Neural progenitor cell (in vitro differentiated cells): Measurements from ENCODE around the gene DUOXA2. TPM values are rescaled to one million over a fixed set of nuclear protein-coding genes. Genes with fewer than 3 reads are reported as not detected.

ENCODE experiments used
- DNase-seq: peaks from one replicate; pipeline ENCODE4 v3.0.0-alpha.2; 2016; ENCODE audit warnings: low spot score
- H2AFZ ChIP-seq: fragments of 200-600 bp; sonication (generic); replicated peaks from 2 replicates; pipeline ENCODE4 v1.6.1; 2016; ENCODE audit warnings: antibody characterized with exemption
- H3F3A ChIP-seq: fragments of 200-600 bp; sonication (generic); 2 replicates; pipeline ENCODE4 v1.6.1; 2016; ENCODE audit warnings: antibody characterized with exemption, low read depth
- H3K27ac ChIP-seq: fragments of 200-600 bp; sonication (generic); 2 replicates; pipeline ENCODE4 v1.5.1; 2016; ENCODE audit warnings: mild to moderate bottlenecking
- H3K27me3 ChIP-seq: fragments of 200-600 bp; sonication (generic); 2 replicates; pipeline ENCODE4 v1.6.1; 2016; ENCODE audit warnings: mild to moderate bottlenecking, moderate library complexity
- H3K36me3 ChIP-seq: fragments of 200-600 bp; sonication (generic); 2 replicates; pipeline ENCODE4 v1.5.1; 2016
- H3K4me1 ChIP-seq: fragments of 200-600 bp; sonication (generic); 2 replicates; pipeline ENCODE4 v1.6.1; 2016; ENCODE audit warnings: mixed run types
- H3K4me2 ChIP-seq: fragments of 200-600 bp; sonication (generic); 2 replicates; pipeline ENCODE4 v1.6.1; 2016
- H3K4me3 ChIP-seq: fragments of 200-600 bp; sonication (generic); 2 replicates; pipeline ENCODE4 v1.5.1; 2016
- H3K79me2 ChIP-seq: fragments of 200-600 bp; sonication (generic); 2 replicates; pipeline ENCODE4 v1.6.1; 2016; ENCODE audit warnings: low read depth
- H3K9ac ChIP-seq: fragments of 200-600 bp; sonication (generic); 2 replicates; pipeline ENCODE4 v1.6.1; 2016
- H3K9me3 ChIP-seq: fragments of 200-600 bp; sonication (generic); 2 replicates; pipeline ENCODE4 v1.5.1; 2016; ENCODE audit warnings: low read depth
- H4K20me1 ChIP-seq: fragments of 200-600 bp; sonication (generic); 2 replicates; pipeline ENCODE4 v1.6.1; 2016; ENCODE audit warnings: low read depth
- H3K27ac Mint-ChIP-seq: 3 replicates; pipeline ENCODE4 v1.8.0; 2021; ENCODE audit warnings: mixed read lengths
- H3K27me3 Mint-ChIP-seq: 2 replicates; pipeline ENCODE4 v1.8.0; 2022; ENCODE audit warnings: low read depth, mild to moderate bottlenecking, inconsistent platforms, moderate library complexity, mixed read lengths; ENCODE audit not compliant: insufficient read depth
- H3K36me3 Mint-ChIP-seq: 3 replicates; pipeline ENCODE4 v1.8.0; 2021; ENCODE audit warnings: mixed read lengths
- H3K4me1 Mint-ChIP-seq: 3 replicates; pipeline ENCODE4 v1.8.0; 2021; ENCODE audit warnings: mixed read lengths
- H3K4me3 Mint-ChIP-seq: 3 replicates; pipeline ENCODE4 v1.8.0; 2021; ENCODE audit warnings: mild to moderate bottlenecking, moderate library complexity, mixed read lengths
- H3K9me3 Mint-ChIP-seq: 3 replicates; pipeline ENCODE4 v1.8.0; 2020; ENCODE audit warnings: mixed read lengths
- CTCF ChIP-seq: fragments of 200-600 bp; sonication (generic); IDR thresholded peaks from 2 replicates; pipeline ENCODE4 v1.5.1; 2017; ENCODE audit warnings: antibody characterized with exemption, mild to moderate bottlenecking
- EZH2 ChIP-seq: fragments of 200-600 bp; sonication (generic); IDR thresholded peaks from 2 replicates; pipeline ENCODE4 v1.6.1; 2017; ENCODE audit warnings: antibody characterized with exemption, mild to moderate bottlenecking, moderate library complexity
- EZH2phosphoT487 ChIP-seq: fragments of 200-600 bp; sonication (generic); IDR thresholded peaks from 2 replicates; pipeline ENCODE4 v1.6.1; 2017; ENCODE audit warnings: antibody characterized with exemption
- total RNA-seq: library from RNA; depleted of rRNA; stranded (reverse); fragments of >200 nt; gene quantifications from 2 replicates; pipeline ENCODE4 v1.2.3, GENCODE V29; 2015; ENCODE audit warnings: low replicate concordance

The DUOXA2 gene
- total RNA-seq, 1 donor from 2014 or later, result not detected

DNA sequence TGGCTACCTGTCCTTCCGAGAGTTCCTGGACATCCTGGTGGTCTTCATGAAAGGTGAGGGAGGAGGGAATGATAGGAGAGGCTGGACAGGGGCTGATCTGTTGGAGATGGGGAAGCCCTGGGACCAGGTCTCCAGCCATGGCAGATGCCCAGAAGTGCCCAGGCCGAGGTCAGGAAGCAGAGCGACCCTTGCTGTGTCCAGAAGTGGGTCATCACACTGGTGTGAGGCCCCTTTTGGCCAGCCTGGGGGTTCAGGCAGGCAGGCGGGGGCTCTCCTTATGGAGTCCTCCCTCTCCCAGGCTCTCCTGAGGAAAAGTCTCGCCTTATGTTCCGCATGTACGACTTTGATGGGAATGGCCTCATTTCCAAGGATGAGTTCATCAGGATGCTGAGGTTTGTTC is 33.5 kb downstream of the DUOXA2 start:
- Histone ChIP-seq H3K4me2 (no peak overlapping the region), H3K79me2 (no peaks in the 10 kb centered on the region), H4K20me1 (no peaks in the 10 kb centered on the region), H3K9me3 (no peaks in the 10 kb centered on the region), H3F3A (no peaks in the 10 kb centered on the region), H3K4me3 (no peak overlapping the region), H3K27me3 (peaks cover 6% of the 10 kb centered on the region), H3K9ac (no peak overlapping the region), H3K36me3 (no peaks in the 10 kb centered on the region), H3K4me1 (peaks cover 7% of the 10 kb centered on the region), H3K27ac (no peak overlapping the region), H2AFZ (no peak overlapping the region)
- no peak for DNase-seq
- no peaks in the 10 kb centered on the region for H3K36me3 Mint-ChIP-seq
- peaks cover 5% of the 10 kb centered on the region for H3K4me1 Mint-ChIP-seq
- H3K4me3 Mint-ChIP-seq, result no peak overlapping the region
- H3K27me3 Mint-ChIP-seq, result peaks cover 14% of the 10 kb centered on the region
- TF ChIP-seq EZH2 (no peak), EZH2phosphoT487 (no peak), CTCF (no peak)
- H3K9me3 Mint-ChIP-seq, result no peaks in the 10 kb centered on the region
- no peak overlapping the region for H3K27ac Mint-ChIP-seq

GRCh38 chr15:45148076-45149059 is 34.2 kb downstream of the DUOXA2 start:
- H3K9me3 Mint-ChIP-seq, result no peaks in the 10 kb centered on the region
- H2AFZ ChIP-seq, result no peak overlapping the region
- H3K4me3 Mint-ChIP-seq, result no peak overlapping the region
- H3K27me3 Mint-ChIP-seq, result peaks cover 14% of the 10 kb centered on the region
- no peak overlapping the region for H3K9ac ChIP-seq
- H3K27ac ChIP-seq, result no peak overlapping the region
- no peaks in the 10 kb centered on the region for H4K20me1 ChIP-seq
- H3K36me3 ChIP-seq, result no peaks in the 10 kb centered on the region
- H3K27ac Mint-ChIP-seq, result no peak overlapping the region
- DNase-seq, result no peak
- H3K4me1 Mint-ChIP-seq, result peaks cover 5% of the 10 kb centered on the region
- peaks cover 6% of the 10 kb centered on the region for H3K27me3 ChIP-seq
- TF ChIP-seq EZH2phosphoT487 (no peak), CTCF (no peak), EZH2 (no peak)
- no peaks in the 10 kb centered on the region for H3F3A ChIP-seq
- H3K36me3 Mint-ChIP-seq, result no peaks in the 10 kb centered on the region
- H3K79me2 ChIP-seq, result no peaks in the 10 kb centered on the region
- H3K4me1 ChIP-seq, result peaks cover 7% of the 10 kb centered on the region
- no peaks in the 10 kb centered on the region for H3K9me3 ChIP-seq
- no peak overlapping the region for H3K4me2 ChIP-seq
- no peak overlapping the region for H3K4me3 ChIP-seq

GRCh38 chr15:45149060-45149459 is 34.9 kb downstream of the DUOXA2 start:
- H3K27me3 Mint-ChIP-seq, result peaks cover 16% of the 10 kb centered on the region
- H3K4me3 Mint-ChIP-seq, result no peak overlapping the region
- Histone ChIP-seq H3K4me3 (no peak overlapping the region), H3K27me3 (peaks cover 6% of the 10 kb centered on the region), H3K9me3 (no peaks in the 10 kb centered on the region), H3K9ac (no peak overlapping the region), H3F3A (no peaks in the 10 kb centered on the region), H3K4me2 (no peak overlapping the region), H3K36me3 (no peaks in the 10 kb centered on the region), H3K27ac (no peak overlapping the region), H3K4me1 (peaks cover 9% of the 10 kb centered on the region), H4K20me1 (no peaks in the 10 kb centered on the region), H2AFZ (no peak overlapping the region), H3K79me2 (no peaks in the 10 kb centered on the region)
- no peaks in the 10 kb centered on the region for H3K9me3 Mint-ChIP-seq
- H3K27ac Mint-ChIP-seq, result no peak overlapping the region
- DNase-seq, result no peak
- no peak for TF ChIP-seq EZH2
- TF ChIP-seq EZH2phosphoT487, result no peak
- no peak for TF ChIP-seq CTCF
- H3K36me3 Mint-ChIP-seq, result no peaks in the 10 kb centered on the region
- peaks cover 9% of the 10 kb centered on the region for H3K4me1 Mint-ChIP-seq
